Inflammatory macrophage treated with lipopolysaccharide for 1 hour (primary cell): ENCODE data around the gene CA12.
"Not testable (repeated sequence)": the region's sequence is repeated elsewhere in the genome, so short reads cannot be mapped to it uniquely, and the experiment has no call there.

ENCODE experiments used
- DNase-seq, 2 donors: peaks; one replicate each; pipeline ENCODE4 v3.0.0-alpha.2; 2020 to 2022

CA12 gene

DNA sequence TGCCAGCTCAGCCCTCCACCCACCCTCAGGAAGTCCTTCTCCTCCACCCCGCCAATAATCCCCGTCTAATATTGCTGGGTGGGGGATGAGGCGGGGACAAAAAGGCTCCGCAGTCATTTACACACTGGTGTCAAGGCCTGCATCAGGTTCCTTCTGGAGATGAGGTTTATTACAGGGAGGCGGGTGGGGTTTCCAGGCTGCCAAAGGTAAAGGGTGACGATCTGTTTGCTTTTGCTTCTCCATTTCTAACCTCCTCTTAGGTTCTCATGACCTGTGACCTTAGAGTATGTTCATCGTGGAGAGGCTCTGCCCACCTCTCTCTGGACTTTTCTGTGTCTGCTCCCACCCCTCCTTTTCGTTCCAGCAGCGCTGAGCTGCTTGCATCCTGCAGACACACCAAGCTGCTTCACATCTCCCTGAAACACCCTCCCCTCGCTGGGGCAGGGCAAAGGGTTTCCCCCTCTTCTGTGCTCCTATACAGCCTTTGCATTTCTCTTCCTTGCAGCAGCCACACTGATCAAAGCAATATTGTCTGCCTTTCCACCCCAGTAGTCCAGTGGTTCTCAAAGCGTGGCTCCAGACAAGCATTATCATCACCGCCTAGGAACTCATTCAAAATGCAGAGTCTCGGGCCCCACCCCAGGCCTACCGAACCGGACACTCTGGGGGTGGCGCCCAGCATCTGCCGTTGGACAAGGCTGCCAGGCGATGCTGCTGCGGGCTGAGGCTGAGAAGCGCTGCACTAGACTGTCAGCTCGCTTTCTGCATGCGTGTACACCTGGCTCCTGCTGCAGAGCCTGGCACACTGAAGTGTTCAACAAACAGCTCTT, 26.6 kb downstream of the CA12 start:
- DNase-seq, result no peak

DNA sequence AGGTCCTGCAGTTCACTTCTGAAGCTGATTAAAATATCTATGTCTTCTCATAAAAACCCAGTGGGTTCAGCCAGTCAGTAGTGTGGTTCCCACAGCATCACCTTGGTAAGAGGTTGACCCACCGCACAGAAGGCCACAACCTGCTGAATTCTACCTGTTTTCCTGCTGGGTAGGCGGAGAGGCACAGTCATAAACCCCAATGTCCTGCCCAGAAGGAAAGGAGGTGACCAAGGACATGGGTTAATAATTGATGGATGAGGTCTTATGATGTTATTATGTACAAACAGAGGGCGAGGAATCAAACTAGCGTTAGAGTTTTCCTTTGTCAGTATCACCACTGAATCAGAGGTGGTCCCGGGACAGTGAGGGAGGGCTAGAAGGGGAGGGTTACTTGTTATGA, 27.8 kb downstream of the CA12 start:
- DNase-seq, result no peak

DNA sequence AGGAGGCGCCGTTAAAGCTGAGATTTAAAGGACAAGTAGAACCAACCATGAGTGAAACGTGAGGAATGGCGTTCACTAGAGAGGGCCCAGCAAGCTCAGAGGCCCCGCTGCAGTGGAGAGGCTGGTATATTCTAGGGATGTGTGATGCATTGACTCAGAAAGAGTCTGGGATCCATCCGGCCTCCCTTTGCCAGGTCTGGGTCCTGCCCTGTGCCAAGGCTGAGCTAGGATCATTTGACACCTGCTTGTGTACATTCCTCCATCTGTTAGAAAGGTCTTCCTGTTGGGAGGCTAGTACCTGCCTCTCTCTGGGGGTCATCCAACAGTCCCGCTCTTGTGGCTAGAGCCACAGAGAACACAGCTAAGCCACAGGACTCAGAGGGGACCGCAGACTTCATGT, 28.4 kb downstream of the CA12 start:
- DNase-seq, result no peak

DNA sequence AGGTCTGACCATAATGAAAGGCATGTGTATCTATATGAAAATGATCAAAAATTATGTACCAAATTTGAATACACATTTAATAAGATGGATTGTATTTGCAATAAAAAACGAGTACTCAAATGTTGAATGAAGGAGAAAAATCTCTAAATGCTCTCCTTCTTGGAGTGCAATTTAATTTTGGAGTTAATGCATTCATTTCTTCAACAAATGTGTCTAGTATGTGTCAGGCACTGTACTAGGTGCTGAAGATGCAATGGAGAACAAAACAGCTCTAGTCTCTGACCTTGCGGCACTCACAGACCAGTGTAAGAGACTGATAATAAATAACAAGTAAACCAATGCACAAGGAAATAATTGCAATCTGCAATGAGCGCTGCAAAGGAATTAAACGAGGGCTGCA, 28.8 kb downstream of the CA12 start:
- no peak for DNase-seq

GRCh38 chr15:63351170-63351569, 30.5 kb downstream of the CA12 start:
- no peak for DNase-seq

GRCh38 chr15:63350178-63350621, 31.4 kb downstream of the CA12 start:
- DNase-seq, result no peak

GRCh38 chr15:63349621-63350020, 32.0 kb downstream of the CA12 start:
- no peak for DNase-seq

DNA sequence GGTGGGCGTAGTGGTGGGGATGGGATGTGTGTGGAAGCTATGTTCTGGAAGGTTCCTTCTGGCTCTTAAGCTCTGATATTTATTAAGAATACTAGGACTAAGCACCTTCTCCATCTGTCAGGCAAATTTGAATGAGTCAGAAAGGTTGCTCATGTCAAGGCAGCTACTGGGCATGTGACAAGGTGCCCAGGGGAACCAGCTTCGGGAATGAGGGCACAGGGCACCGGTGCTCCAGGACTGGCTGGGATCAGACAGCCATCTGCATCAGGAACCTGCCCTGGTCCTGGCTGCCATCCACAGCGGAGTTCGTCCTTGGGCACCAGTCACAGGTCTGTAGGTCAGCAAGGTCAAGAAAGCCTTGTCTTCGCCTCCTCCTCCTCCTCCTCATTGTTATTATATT, 32.5 kb downstream of the CA12 start:
- no peak for DNase-seq

DNA sequence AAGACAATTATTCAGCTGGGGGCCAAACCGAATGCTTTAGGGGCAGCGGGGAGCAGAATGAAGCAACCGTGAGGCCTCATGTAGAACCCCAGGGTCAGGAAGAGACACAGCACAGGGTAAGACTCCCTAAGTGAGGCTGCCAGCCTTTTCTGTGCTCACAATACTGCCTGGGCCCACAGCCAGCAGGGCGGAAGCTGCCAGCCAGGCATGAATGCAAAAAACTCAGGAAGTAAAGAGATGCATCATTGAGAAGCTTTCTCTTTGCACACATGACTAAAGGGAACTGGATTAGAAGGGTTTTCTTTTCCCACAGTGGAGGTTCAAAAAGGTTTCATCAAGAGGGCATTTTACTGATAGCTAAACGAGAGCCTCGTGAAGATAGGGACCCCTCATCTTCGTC, 33.3 kb downstream of the CA12 start:
- peak; percentile 49 to 67 for DNase-seq

GRCh38 chr15:63347074-63347857, 34.4 kb downstream of the CA12 start:
- no peak for DNase-seq

DNA sequence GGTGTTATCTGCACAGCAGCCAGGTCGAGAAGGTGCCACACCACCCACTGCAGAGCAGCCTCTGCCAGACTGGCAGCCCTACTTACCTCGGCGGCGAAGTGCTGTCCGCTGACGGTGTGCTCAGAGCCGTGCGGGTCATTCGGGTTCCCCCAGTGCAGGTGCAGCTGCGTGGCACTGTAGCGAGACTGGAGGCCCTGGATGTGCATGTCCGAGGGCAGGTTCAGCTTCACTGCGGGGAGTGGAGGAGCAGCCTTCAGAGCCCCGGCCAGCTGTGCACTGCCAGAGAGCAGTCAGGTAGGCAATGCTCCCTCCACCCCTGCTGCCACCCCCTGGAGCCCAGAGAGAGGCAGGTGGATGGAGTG, 36.3 kb downstream of the CA12 start:
- DNase-seq, result no peak

DNA sequence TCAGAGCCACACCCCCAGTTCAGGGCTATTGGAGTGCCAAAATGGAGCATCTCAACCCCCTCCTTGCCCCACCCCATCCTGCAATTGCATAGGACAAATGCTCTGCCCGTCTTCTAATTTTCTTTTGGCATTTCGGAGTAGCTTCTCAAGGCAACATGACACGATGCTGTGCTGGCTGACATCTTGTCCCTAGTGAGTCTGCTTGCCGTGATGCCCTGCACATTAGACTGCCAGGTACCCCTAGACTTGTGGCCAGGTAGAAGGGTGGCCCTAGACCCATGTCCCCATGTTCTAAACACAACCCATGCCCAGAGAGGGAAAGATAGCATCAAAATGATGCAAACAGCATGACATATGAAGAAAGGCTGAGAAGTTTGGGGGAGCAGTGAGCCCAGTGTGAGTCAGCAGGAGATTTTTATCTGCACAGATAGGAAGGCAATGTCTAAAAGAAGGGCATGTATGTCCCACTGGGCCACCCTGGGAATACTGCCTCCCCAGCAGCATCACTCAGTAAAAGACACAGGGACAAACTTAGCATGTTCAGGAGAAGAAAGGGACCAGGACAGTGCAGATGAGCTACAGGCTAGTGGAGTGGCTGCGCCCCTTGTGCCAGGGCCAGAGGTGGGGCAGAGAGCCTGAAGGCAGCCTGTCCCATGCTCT, 36.8 kb downstream of the CA12 start:
- DNase-seq, result no peak

GRCh38 chr15:63342996-63343562, 38.6 kb downstream of the CA12 start:
- not testable (repeated sequence) for DNase-seq

- DNase-seq, result no peak
Observed at GRCh38 chr15:63341898-63342297, 39.7 kb downstream of the CA12 start.

- no peak for DNase-seq
Observed at GRCh38 chr15:63340878-63341277, 40.8 kb downstream of the CA12 start.

DNA sequence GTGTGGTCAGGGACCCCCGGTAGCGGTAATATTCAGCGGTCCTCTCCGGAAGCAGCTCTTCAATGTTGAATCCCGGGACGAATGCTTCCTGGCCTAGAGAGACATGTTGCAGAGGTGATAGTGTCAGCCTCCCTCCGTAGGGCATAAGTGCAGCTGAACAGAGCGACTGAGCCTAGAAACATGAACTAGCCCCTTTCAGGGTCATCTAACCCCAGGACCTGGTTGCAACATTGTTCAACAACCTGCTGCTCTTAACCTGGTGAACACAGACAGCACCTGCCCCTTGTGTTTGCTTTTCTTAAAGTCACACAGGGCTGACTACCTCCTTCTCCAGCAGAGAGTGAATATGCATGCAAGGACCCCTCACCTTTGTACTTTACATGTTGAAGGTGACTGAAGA, 41.3 kb downstream of the CA12 start:
- DNase-seq, result no peak

GRCh38 chr15:63339836-63340235, 41.8 kb downstream of the CA12 start:
- DNase-seq, result no peak

GRCh38 chr15:63339006-63339766, 42.5 kb downstream of the CA12 start:
- no peak for DNase-seq

DNA sequence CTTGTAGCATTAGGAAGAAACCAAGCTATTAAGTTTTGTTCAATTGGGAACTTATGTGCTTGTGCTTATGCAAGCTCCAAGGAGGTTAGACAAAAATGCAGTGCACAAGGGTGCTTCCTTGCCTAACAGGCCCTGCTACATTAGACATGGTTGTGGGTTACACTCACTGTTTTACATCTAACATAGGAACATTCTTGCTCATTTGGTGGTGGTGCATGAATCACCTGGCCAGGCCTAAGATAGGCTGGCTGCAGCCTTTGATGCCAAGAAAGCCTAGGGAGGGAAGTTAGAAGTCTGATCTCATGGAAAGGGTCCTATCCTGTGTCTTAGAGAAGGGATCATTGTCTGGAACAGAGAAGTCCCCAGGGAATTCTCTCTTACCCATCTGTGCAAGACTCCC, 43.5 kb downstream of the CA12 start:
- DNase-seq, result no peak

- DNase-seq, result no peak
Observed at GRCh38 chr15:63337046-63337445, 44.6 kb downstream of the CA12 start.

GRCh38 chr15:63335543-63336240, 46.0 kb downstream of the CA12 start:
- DNase-seq, result no peak

DNA sequence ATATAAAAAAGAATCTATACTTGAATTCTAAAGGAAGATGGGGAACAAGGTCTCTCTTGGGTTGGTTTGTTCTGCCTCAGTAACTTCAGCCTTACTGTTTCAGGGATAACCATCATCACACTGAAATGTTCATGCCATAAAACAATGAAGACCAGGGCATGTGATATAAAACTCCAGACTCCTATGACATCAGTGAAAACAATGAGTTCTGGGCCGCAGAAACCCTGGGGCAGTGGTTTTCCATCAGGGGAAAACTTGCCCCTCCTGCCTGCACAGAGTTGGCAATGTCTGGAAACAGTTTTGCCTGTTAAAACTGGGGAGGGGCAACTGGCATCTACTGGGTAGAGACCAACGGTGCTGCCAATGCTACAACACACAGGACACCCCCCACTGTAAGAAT, 46.8 kb downstream of the CA12 start:
- DNase-seq, result no peak
